HPDE6-E6E7 (cell line): ENCODE measurements around the gene JAKMIP1.

ENCODE experiments used
- DNase-seq: peaks from one replicate; pipeline ENCODE4 v3.0.0; 2011; ENCODE audit warnings: missing footprints; ENCODE audit errors: extremely low spot score

Gene JAKMIP1

DNA sequence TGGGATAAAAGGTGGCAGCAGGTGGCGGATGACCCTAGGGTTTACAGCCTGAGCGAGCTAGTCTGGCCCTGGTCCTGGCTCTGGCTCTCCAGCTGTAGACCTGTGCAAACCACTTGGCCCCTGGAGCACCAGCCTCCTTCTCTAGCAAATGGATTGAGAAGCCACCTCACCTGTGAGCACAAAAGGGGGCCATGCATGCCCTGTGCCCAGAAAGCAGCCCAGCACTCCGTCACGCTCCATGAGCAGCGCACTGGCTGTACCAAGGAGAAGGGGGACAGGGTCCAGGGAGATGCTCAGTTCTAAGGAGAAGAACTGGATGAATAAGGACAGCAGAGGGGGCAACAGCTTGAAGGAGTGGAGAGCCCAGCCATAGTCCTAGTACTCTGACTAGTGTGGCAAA is 135.2 kb downstream of the JAKMIP1 start:
- DNase-seq = no peak

GRCh38 chr4:6064383-6064782 is 136.0 kb downstream of the JAKMIP1 start:
- DNase-seq = no peak

GRCh38 chr4:6063684-6064083 is 136.7 kb downstream of the JAKMIP1 start:
- no peak for DNase-seq

DNA sequence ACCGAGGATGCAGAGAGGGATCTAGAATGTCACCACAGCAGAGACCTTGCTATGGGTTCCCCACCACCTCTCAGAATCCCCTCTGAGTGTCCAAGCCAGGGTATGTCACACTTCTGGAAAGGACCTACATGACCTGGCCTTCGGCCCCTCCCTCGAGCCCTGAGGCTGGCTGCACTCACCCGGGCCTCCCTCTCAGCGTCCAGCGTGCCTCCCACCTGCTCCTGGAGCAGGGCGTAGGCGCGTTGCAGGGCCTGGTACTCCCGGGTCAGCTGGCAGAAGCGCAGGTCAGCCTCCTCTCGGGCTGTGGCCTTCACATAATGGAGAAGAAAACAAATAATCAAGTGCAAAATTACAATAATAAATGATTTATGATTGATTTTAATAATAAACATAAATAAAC is 138.2 kb downstream of the JAKMIP1 start:
- DNase-seq = no peak

DNA sequence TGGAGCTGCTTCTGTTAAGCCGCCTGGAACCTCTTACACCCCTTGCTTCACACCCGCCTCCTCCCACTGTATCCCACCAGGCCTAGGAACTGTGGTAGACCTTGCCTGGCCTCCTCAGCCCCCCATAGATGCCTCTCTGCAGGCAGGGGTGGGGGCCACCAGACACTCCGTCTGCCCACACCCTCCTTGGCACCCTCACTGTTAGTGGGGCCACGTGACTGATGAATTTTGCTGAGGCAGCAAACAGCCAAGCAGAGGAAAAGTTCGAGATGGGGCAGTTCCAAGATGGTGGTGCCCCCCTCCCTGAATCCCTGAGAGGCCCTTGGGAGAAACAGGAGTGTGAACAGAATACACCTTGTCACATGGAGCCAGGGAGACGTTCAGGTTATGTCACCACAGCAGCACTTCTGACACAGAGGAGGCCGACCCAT is 141.0 kb downstream of the JAKMIP1 start:
- DNase-seq = no peak

GRCh38 chr4:6058531-6059374 is 141.6 kb downstream of the JAKMIP1 start:
- DNase-seq = no peak

GRCh38 chr4:6056976-6057766 is 143.2 kb downstream of the JAKMIP1 start:
- DNase-seq = no peak

DNA sequence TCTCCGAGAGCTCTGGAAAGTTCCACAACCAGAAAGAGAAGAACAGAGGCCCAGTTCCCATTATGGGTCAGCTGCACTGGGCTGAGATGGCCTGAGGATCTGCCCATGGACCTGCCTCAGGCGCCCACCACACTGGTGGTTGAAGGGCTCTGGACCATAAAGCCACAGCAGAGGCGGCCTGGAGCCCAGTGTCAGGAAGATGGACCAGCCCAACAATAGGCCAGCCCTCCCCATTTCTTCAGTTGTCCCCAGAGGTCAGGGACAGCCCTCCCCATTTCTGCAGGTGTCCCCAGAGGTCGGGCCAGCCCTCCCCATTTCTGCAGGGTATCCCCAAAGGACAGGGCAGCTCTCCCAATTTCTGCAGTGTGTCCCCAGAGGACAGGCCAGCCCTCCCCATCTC is 144.9 kb downstream of the JAKMIP1 start:
- no peak for DNase-seq

DNA sequence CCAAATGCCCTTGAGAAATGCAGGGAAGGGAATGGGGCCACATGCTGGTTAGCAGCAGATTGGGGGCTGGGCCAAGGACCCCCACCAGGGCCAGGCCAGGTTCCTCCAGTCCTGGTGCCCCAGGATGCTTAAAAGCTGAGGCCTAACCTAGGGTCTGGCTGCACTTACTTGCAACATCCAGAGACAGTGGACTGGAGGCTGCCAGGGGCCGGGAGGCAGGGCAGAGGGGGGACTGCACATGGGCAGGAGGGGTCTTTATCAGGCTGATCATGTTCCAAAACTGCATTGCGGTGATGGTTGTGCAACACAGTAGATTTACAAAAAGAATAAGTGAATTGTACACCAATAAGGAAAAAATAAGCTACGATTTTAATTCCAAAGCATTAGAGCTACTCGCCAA is 145.3 kb downstream of the JAKMIP1 start:
- DNase-seq = no peak

DNA sequence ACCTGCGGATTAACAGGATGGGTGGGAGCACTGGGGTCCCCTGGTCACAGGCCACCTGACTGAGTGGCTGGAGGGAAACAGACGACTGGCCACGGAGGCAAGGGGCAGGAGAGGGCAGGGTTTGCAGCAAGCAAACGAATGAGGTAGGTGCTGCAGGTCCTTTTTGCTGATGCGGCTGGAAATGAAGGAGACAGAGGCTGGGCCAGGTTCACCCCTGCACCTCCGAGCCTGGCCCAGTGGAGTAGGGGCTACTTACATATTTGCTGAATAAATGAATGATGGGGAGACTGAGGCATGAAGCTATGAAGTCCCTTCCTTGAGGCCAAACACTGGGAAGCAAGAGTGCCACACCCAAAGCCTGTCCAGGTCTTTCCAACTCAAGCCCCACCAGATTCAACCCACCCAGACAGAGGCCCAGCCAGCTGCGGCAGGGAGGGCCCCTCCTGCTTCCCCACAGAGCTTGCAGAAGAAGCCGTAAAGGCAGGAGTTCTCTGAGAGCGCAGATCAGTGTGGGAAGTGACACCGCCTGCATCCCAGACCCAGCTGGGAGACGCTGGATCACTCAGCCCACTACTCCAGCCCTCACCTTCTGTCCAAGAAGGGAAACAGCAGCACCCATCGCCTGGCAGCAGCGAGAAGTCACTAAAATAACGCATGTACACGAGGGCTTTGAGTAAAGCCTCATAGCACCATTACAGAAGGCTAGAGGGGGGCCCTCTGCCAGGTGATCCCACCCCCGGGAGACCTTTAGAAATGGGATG is 146.0 kb downstream of the JAKMIP1 start:
- DNase-seq = no peak

DNA sequence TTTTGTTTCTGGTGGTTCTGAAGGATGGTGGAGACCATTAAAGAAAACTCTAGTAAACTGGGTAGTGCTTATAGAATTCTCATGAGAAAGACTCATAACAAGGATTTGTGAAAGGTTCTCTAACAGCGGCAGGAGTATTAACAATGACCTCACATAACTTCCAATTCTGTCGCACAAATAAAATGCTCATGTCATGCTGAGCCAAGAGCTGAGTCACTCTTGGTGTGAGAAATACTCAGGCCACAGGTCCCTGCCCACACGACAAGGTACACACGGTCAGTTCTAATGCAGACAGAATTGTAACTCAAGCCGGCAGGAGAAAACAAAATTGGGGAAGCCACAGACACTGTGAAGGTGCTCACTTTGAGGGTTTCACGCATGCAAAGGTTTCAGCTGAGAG is 147.7 kb downstream of the JAKMIP1 start:
- DNase-seq = no peak

DNA sequence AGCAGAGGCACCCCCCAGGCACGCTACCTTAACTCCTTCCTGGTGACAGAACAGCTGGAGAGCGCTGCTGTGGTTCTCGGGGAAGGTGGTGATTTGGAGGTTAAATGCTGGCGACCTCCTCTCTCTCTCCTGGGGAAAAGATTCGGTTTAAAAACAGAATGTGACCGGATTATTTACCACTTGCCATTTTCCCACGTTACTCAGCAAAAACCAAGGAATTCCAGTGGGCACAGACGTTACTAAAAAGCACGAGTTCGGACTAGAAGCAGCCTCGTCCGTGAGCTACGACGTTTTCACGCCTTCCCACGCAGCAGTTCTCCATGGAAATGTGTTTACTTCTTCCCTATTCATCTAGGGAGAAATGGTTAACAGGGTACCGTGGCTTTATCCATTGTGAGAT is 149.8 kb downstream of the JAKMIP1 start:
- no peak for DNase-seq

GRCh38 chr4:6049985-6050384 is 150.4 kb downstream of the JAKMIP1 start:
- DNase-seq = no peak

DNA sequence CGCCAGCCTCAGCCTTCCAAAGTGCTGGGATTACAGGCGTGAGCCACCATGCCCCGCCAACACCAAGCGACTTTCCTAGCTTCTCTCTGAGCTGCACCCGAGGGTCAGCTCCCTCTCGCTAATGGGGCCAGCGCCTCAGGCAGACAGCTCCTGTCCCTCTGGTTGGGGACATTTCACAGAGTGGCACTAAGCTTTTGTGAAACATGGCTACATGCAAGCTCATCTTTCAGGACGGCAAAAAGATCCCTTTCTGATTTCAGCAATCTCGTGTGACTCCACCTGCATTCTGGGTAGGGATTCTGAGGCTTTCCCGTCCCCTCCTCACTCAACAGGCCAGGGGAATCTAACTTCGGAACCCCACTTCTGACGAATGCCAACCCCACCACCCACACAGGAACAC is 151.1 kb downstream of the JAKMIP1 start:
- no peak for DNase-seq

DNA sequence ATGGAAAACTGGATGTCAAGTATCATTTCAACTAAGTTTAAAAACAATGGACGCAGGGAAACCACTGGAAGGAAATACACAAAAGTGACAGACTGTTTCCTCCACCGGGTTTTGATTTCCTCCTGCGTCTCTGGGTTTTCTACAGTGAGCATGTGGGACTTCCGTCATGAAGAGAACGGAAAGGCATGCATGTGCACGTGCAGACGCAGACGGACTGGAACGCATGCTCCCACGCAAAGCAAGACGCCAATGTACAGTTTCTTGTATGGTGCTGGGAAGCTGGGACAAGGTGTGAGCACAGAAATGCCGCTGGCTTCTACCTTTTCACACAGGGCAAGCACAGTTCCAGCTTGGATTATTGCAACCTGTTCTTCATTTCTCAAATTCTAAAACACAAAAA is 151.8 kb downstream of the JAKMIP1 start:
- no peak for DNase-seq

DNA sequence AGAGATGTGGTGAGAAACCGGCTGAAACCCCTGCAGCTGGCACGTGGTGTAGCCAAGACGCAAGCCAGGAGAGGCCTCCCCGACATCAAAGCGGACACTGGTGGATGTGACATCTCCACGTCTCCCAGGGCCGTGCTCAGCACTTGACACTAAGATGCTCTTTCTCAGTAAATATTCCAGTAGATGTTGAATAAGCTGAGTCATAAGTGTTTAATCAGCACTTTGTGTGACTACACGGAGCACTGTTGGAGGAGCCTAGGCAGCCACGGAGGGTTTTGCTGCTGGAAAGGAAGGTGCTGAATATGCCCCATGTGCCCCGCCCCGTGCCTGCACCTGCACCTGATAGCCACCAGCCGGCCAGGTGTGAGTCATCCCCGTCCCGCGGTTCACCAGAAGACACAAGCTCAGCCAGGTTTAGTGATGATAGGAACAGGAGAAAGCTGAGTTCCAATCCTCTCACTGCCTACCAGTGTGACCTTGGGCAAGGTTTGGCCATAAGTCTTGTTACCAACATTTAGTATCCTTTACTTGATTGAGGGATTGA is 153.1 kb downstream of the JAKMIP1 start:
- DNase-seq = no peak

DNA sequence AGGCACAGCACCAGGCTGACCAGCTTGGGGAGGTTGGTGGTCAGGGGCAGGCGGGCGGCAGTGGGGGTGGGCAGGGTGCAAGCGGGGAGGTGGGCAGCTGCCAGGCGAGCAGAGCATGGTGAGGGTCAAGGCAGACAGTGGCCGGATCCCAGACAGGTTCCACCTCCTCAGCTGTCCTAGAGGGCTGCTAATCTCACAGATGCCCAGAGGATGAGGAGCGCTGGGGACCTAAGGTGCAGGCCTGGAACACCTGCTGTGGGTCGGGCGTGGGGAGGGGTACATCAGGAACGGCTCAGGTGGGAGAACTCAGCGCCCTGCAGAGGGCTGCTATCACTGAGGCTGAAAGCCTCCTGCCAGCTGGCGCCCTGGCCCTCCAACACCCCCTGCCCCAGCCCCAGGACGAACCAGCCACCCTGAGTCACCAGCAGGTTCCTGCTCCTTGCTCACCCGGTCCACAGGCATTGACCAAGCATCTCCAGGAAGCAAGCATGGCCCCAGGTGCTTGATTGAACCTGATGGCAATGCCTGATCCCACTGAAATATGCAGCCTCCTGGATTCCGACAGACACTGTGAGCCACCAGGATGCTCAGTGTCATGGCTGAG is 153.7 kb downstream of the JAKMIP1 start:
- no peak for DNase-seq

- no peak for DNase-seq
These were observed 155.5 kb downstream of the JAKMIP1 start for GRCh38 chr4:6044805-6045204.

DNA sequence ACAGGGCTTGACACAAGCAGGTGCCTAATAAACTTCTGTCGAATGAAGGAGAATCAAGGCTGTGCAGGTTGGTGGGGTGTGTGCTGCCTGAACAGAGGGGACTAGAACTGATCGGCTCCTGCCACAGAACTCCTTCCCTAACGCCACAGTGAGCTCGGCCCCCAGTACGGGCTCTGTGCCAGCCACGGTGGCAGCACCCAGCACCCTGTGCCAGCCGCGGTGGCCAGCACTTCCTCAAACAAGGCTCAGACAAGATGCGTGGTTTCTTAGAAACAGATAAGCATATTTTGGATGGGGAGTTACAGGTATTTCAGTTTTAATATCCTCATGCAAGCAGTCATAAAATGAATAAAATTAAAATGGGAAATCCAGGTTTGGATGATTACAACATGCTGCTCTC is 156.1 kb downstream of the JAKMIP1 start:
- DNase-seq = no peak

DNA sequence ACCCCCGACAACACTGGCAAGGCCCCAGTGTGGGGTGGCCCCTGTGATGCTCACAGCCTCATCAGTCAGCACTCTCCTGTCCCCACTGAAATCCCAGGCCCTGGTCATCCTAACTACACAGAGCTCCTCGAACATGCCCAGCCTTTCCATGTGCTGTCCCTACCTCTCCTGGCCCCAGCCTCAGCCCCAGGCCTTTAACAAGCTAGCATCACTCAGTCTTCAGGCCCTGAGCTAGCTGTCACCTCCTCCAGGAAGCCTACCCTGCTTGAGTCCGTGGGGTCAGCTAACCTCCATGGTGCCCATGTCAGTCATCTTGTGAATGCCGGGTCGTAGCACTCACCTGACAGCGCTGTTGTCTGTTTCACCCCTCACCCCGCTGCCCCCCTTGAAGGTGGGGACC is 156.5 kb downstream of the JAKMIP1 start:
- no peak for DNase-seq

GRCh38 chr4:6043188-6043587 is 157.2 kb downstream of the JAKMIP1 start:
- no peak for DNase-seq
